ENCODE measurements around the gene DENND2C. TPM values are rescaled to one million over a fixed set of nuclear protein-coding genes. Genes with fewer than 3 reads are reported as not detected.

DENND2C gene
- total RNA-seq, 1 donor from 2014 or later, result 0.73 TPM

- Histone ChIP-seq H3F3A (ENCODE audit: low read depth) (no peaks in the 10 kb centered on the region), H3K9me3 (ENCODE audit: low read depth) (no peaks in the 10 kb centered on the region), H3K4me2 (no peak overlapping the region), H3K36me3 (no peaks in the 10 kb centered on the region), H3K9ac (no peak overlapping the region), H2AFZ (replicated peaks) (no peak overlapping the region), H3K4me3 (no peak overlapping the region), H3K27me3 (no peaks in the 10 kb centered on the region), H4K20me1 (ENCODE audit: low read depth) (no peaks in the 10 kb centered on the region), H3K4me1 (no peaks in the 10 kb centered on the region), H3K27ac (no peak overlapping the region), H3K79me2 (ENCODE audit: low read depth) (no peaks in the 10 kb centered on the region)
- Mint-ChIP-seq H3K4me3 (no peak overlapping the region), H3K4me1 (no peaks in the 10 kb centered on the region), H3K36me3 (no peaks in the 10 kb centered on the region), H3K27ac (no peak overlapping the region), H3K9me3 (no peaks in the 10 kb centered on the region), H3K27me3 (ENCODE audit: insufficient read depth, low read depth) (no peaks in the 10 kb centered on the region)
- DNase-seq (ENCODE audit: low spot score), result no peak
- no peak for TF ChIP-seq CTCF (IDR thresholded peaks at IDR 0.05)
- no peak for TF ChIP-seq EZH2 (IDR thresholded peaks at IDR 0.05)
- TF ChIP-seq EZH2phosphoT487 (IDR thresholded peaks at IDR 0.05), result no peak
Observed at GRCh38 chr1:114609826-114610225, 60.0 kb downstream of the DENND2C start.

- Mint-ChIP-seq H3K36me3 (no peaks in the 10 kb centered on the region), H3K9me3 (no peaks in the 10 kb centered on the region), H3K27ac (no peak overlapping the region), H3K4me1 (no peaks in the 10 kb centered on the region), H3K27me3 (ENCODE audit: insufficient read depth, low read depth) (no peaks in the 10 kb centered on the region), H3K4me3 (no peak overlapping the region)
- Histone ChIP-seq H3K79me2 (ENCODE audit: low read depth) (no peaks in the 10 kb centered on the region), H3K9ac (no peak overlapping the region), H3K4me3 (no peak overlapping the region), H3K36me3 (no peaks in the 10 kb centered on the region), H3K4me2 (no peak overlapping the region), H3K4me1 (no peaks in the 10 kb centered on the region), H3K9me3 (ENCODE audit: low read depth) (no peaks in the 10 kb centered on the region), H3K27ac (no peak overlapping the region), H2AFZ (replicated peaks) (no peak overlapping the region), H3F3A (ENCODE audit: low read depth) (no peaks in the 10 kb centered on the region), H4K20me1 (ENCODE audit: low read depth) (no peaks in the 10 kb centered on the region), H3K27me3 (no peaks in the 10 kb centered on the region)
- DNase-seq (ENCODE audit: low spot score), result no peak
- TF ChIP-seq EZH2 (IDR thresholded peaks at IDR 0.05) (no peak), EZH2phosphoT487 (IDR thresholded peaks at IDR 0.05) (no peak), CTCF (IDR thresholded peaks at IDR 0.05) (no peak)
Observed at GRCh38 chr1:114609026-114609425, 60.8 kb downstream of the DENND2C start.

- Histone ChIP-seq H3K4me1 (no peaks in the 10 kb centered on the region), H3K79me2 (ENCODE audit: low read depth) (no peaks in the 10 kb centered on the region), H3K27ac (no peak overlapping the region), H3K27me3 (no peaks in the 10 kb centered on the region), H3K36me3 (no peaks in the 10 kb centered on the region), H3F3A (ENCODE audit: low read depth) (no peaks in the 10 kb centered on the region), H4K20me1 (ENCODE audit: low read depth) (no peaks in the 10 kb centered on the region), H3K9me3 (ENCODE audit: low read depth) (no peaks in the 10 kb centered on the region), H3K9ac (no peak overlapping the region), H2AFZ (replicated peaks) (no peak overlapping the region), H3K4me2 (no peak overlapping the region), H3K4me3 (no peak overlapping the region)
- no peak overlapping the region for H3K4me3 Mint-ChIP-seq
- no peaks in the 10 kb centered on the region for H3K27me3 Mint-ChIP-seq (ENCODE audit: insufficient read depth, low read depth)
- no peak overlapping the region for H3K27ac Mint-ChIP-seq
- H3K9me3 Mint-ChIP-seq, result no peaks in the 10 kb centered on the region
- DNase-seq (ENCODE audit: low spot score), result no peak
- H3K36me3 Mint-ChIP-seq, result no peaks in the 10 kb centered on the region
- TF ChIP-seq EZH2 (IDR thresholded peaks at IDR 0.05) (no peak), EZH2phosphoT487 (IDR thresholded peaks at IDR 0.05) (no peak), CTCF (IDR thresholded peaks at IDR 0.05) (no peak)
- no peaks in the 10 kb centered on the region for H3K4me1 Mint-ChIP-seq
Observed at GRCh38 chr1:114607223-114607622, 62.6 kb downstream of the DENND2C start.

Data from neural progenitor cell (in vitro differentiated cells).